ENCODE data around the gene XKRX. TPM values are rescaled to one million over a fixed set of nuclear protein-coding genes. Genes with fewer than 3 reads are reported as not detected.

Gene XKRX
- total and polyA plus RNA-seq, 2 of the 13 experiments (the other 11 are each of a cell fraction or from before 2014, with no cell fraction given) = not detected

DNA sequence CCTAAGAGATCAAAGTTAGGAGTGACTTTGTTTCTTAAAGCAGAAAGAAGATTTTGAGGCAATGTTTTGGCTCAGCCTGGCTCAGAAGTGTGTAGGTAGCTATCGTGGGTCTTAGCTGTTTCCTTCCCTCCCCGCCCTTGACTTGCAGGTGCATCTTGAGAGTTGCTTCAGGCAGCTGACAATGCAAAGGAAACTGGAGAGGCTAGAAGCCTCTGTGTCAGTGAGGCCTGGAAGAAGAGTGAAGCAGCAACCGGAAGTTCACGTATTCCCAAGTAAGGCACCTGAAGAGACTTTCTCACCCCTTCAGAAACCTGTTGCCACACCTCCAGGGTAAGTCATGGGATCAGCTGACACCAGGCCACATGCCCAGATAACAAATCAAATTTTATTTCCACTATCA, 10.6 kb upstream of the XKRX start:
- Histone ChIP-seq H4K20me1 (ENCODE audit: insufficient read depth, low read length) (no peaks in the 10 kb centered on the region), H3K4me2 (ENCODE audit: low read depth, low read length) (no peak overlapping the region), H3K79me2 (ENCODE audit: insufficient read depth, low read length) (no peaks in the 10 kb centered on the region), H3K36me3 (replicated peaks in 1 of 2; ENCODE audit: control insufficient read depth in 1 of 2, insufficient read depth in 2 of 2, low read length in 2 of 2) (no peaks in the 10 kb centered on the region), H3K27me3 (ENCODE audit: control insufficient read depth in 1 of 2, insufficient read depth in 2 of 2, low read length in 2 of 2) (no peaks in the 10 kb centered on the region), H3K27ac (ENCODE audit: extremely low read length, insufficient read depth, low read length) (no peak overlapping the region), H2AFZ (ENCODE audit: low read length) (no peak overlapping the region), H3K9me3 (ENCODE audit: low read length) (no peaks in the 10 kb centered on the region), H3K4me3 (replicated peaks in 1 of 3; ENCODE audit: insufficient read depth in 1 of 3, low read depth in 2 of 3, low read length in 3 of 3) (no peak overlapping the region), H3K9ac (ENCODE audit: insufficient read depth, low read depth, low read length) (no peak overlapping the region), H3K4me1 (ENCODE audit: insufficient read depth, low read length) (no peaks in the 10 kb centered on the region)
- intact Hi-C loops (cut with micrococcal nuclease; ENCODE audit: unreplicated experiment) (no loop called here), in situ Hi-C loops (cut with HindIII; ENCODE audit: extremely low pct_ligation_motif_present, low pct_unique_long_range_greater_than_20kb) (no loop called here)
- no TSS peak for BruUV-seq (replicated peaks)
- ChIA-PET POLR2A (no interaction called here), CTCF (ENCODE audit: low intra/inter-chr PET ratio, low total read pairs) (no interaction called here)
- WGBS (ENCODE audit: low lambda C conversion rate) = 0% methylated on average over 4 of the region's 4 CpGs
- DNase-seq (ENCODE audit: low spot score) (no peak), FAIRE-seq (no peak), ATAC-seq (no peak)
- TF ChIP-seq HDAC6 (IDR thresholded peaks at IDR 0.05; ENCODE audit: low read depth, low read length) = no peak
- TF ChIP-seq BATF2 (CRISPR knock-in tag; IDR thresholded peaks at IDR 0.05) = no peak
- no peak for TF ChIP-seq ZNF276 (CRISPR knock-in tag; IDR thresholded peaks at IDR 0.05; ENCODE audit: low read depth)
- TF ChIP-seq KLF16 (CRISPR knock-in tag; IDR thresholded peaks at IDR 0.05) = no peak
- no peak for TF ChIP-seq ZNF326 (CRISPR knock-in tag; IDR thresholded peaks at IDR 0.05; ENCODE audit: borderline replicate concordance)
- TF ChIP-seq ATM (IDR thresholded peaks at IDR 0.05; ENCODE audit: borderline replicate concordance) = no peak
- no peak for TF ChIP-seq PREB (CRISPR knock-in tag; IDR thresholded peaks at IDR 0.05)
- no peak for TF ChIP-seq ADNP (CRISPR knock-in tag; IDR thresholded peaks at IDR 0.05)
- TF ChIP-seq, protein P1, sequence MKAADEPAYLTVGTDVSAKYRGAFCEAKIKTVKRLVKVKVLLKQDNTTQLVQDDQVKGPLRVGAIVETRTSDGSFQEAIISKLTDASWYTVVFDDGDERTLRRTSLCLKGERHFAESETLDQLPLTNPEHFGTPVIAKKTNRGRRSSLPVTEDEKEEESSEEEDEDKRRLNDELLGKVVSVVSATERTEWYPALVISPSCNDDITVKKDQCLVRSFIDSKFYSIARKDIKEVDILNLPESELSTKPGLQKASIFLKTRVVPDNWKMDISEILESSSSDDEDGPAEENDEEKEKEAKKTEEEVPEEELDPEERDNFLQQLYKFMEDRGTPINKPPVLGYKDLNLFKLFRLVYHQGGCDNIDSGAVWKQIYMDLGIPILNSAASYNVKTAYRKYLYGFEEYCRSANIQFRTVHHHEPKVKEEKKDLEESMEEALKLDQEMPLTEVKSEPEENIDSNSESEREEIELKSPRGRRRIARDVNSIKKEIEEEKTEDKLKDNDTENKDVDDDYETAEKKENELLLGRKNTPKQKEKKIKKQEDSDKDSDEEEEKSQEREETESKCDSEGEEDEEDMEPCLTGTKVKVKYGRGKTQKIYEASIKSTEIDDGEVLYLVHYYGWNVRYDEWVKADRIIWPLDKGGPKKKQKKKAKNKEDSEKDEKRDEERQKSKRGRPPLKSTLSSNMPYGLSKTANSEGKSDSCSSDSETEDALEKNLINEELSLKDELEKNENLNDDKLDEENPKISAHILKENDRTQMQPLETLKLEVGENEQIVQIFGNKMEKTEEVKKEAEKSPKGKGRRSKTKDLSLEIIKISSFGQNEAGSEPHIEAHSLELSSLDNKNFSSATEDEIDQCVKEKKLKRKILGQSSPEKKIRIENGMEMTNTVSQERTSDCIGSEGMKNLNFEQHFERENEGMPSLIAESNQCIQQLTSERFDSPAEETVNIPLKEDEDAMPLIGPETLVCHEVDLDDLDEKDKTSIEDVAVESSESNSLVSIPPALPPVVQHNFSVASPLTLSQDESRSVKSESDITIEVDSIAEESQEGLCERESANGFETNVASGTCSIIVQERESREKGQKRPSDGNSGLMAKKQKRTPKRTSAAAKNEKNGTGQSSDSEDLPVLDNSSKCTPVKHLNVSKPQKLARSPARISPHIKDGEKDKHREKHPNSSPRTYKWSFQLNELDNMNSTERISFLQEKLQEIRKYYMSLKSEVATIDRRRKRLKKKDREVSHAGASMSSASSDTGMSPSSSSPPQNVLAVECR (CRISPR knock-in tag; IDR thresholded peaks at IDR 0.05; ENCODE audit: borderline replicate concordance) = no peak
- no peak for TF ChIP-seq ZUFSP (CRISPR knock-in tag; IDR thresholded peaks at IDR 0.05; ENCODE audit: borderline replicate concordance)
- no peak for TF ChIP-seq MAZ (IDR thresholded peaks at IDR 0.05; ENCODE audit: borderline replicate concordance, low read depth, low read length)
- no peak for TF ChIP-seq MAZ (CRISPR knock-in tag; IDR thresholded peaks at IDR 0.05; ENCODE audit: low read depth)
- TF ChIP-seq TCF7L2 (IDR thresholded peaks at IDR 0.05; ENCODE audit: low read depth, low read length) = no peak
